BLaER1 (cell line): ENCODE data around the gene CEP152.

Source experiments
- H3K27ac ChIP-seq: shearing (Covaris generic); formaldehyde crosslinking; 2 replicates; pipeline ENCODE4 v1.8.1; 2022
- H3K27me3 ChIP-seq: shearing (Covaris generic); formaldehyde crosslinking; 2 replicates; pipeline ENCODE4 v1.8.1; 2022
- H3K36me3 ChIP-seq: shearing (Covaris generic); formaldehyde crosslinking; 2 replicates; pipeline ENCODE4 v1.8.1; 2022
- H3K4me1 ChIP-seq: shearing (Covaris generic); formaldehyde crosslinking; 2 replicates; pipeline ENCODE4 v1.8.1; 2022
- H3K4me2 ChIP-seq: shearing (Covaris generic); formaldehyde crosslinking; 2 replicates; pipeline ENCODE4 v1.8.1; 2022
- H3K4me3 ChIP-seq: shearing (Covaris generic); formaldehyde crosslinking; 2 replicates; pipeline ENCODE4 v1.8.1; 2022
- H3K9ac ChIP-seq: shearing (Covaris generic); formaldehyde crosslinking; 2 replicates; pipeline ENCODE4 v1.8.1; 2022
- H3K9me3 ChIP-seq: shearing (Covaris generic); formaldehyde crosslinking; 2 replicates; pipeline ENCODE4 v1.8.1; 2022
- H4K20me1 ChIP-seq: shearing (Covaris generic); formaldehyde crosslinking; 2 replicates; pipeline ENCODE4 v1.8.1; 2022
- Cebpa-rat ChIP-seq: shearing (Covaris generic); IDR thresholded peaks from 2 replicates; pipeline ENCODE4 v1.8.1; 2022

The CEP152 gene

DNA sequence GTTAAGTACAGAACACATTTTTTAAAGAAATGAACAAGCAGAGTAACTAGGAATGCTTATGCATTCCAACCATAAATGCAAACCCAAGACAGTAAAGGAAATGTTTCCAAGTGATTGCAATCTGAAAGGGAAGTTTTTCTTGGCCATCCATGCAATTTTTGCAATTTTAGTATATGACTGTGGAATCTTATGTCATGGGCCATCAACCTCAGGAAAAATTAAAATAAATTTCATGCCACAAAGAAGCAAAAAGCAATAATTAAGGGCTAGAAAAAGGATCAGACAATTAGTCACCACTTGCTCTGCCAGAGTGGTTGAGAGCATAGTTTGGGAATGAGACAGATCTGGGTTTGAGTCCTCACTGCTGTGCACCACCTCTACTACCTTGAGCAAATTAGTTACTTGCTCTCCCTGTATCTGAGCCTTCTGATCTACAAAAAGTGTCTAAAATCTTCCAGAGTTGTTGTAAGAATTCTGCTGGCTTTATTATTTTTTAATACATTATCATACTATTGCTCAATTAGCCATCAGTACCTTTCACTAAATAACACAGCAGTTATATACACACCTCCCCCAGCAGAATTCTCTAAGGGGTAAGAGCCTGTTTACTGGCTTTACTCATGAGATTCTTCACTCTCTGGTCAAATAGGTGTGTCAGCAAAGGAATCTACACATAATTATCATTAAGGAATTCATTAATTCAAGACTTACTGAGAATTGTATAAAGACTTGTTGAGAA lies 115.6 kb downstream of the CEP152 start:
- H3K9ac ChIP-seq, result no peak overlapping the region
- no peak overlapping the region for H3K27ac ChIP-seq
- no peaks in the 10 kb centered on the region for H3K9me3 ChIP-seq
- no peak for TF ChIP-seq Cebpa-rat
- no peaks in the 10 kb centered on the region for H3K27me3 ChIP-seq
- H4K20me1 ChIP-seq, result no peaks in the 10 kb centered on the region
- no peaks in the 10 kb centered on the region for H3K36me3 ChIP-seq
- H3K4me2 ChIP-seq, result no peak overlapping the region
- H3K4me1 ChIP-seq, result 0 out of 2 replicates have a peak, but pooled peaks cover 5% of the 10 kb centered on the region
- no peak overlapping the region for H3K4me3 ChIP-seq

DNA sequence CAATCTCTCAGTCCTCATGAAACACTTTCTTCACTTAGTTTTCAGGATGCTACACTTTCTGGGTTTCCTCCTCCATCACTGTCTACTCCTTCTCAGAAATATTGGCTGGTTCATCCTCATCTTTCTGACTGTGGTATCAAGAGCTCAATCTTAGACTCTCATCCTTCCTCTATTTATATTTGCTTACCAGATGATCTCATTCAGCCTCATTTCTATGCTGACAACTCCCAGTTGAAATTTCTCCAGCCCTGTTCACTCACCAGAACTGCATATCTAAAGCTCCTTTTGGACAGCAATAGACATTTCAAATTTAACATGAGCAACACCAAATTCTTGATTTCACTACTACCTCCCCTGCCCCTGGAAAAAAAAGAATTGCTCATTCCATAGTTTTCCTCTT lies 117.4 kb downstream of the CEP152 start:
- H3K9ac ChIP-seq, result no peak overlapping the region
- H4K20me1 ChIP-seq, result no peaks in the 10 kb centered on the region
- 0 out of 2 replicates have a peak, but pooled peaks cover 5% of the 10 kb centered on the region for H3K4me1 ChIP-seq
- H3K27ac ChIP-seq, result no peak overlapping the region
- H3K36me3 ChIP-seq, result no peaks in the 10 kb centered on the region
- no peaks in the 10 kb centered on the region for H3K9me3 ChIP-seq
- H3K4me2 ChIP-seq, result no peak overlapping the region
- H3K4me3 ChIP-seq, result no peak overlapping the region
- no peak for TF ChIP-seq Cebpa-rat
- H3K27me3 ChIP-seq, result no peaks in the 10 kb centered on the region

GRCh38 chr15:48688493-48688892 lies 122.4 kb downstream of the CEP152 start:
- Histone ChIP-seq H3K27ac (no peak overlapping the region), H4K20me1 (no peaks in the 10 kb centered on the region), H3K36me3 (no peaks in the 10 kb centered on the region), H3K9ac (no peak overlapping the region), H3K4me3 (no peak overlapping the region), H3K4me2 (no peak overlapping the region), H3K4me1 (0 out of 2 replicates have a peak, but pooled peaks cover 5% of the 10 kb centered on the region), H3K9me3 (peaks cover 4% of the 10 kb centered on the region; the same call in 1 of the 2 replicates), H3K27me3 (no peaks in the 10 kb centered on the region)
- TF ChIP-seq Cebpa-rat, result no peak
